Breast epithelium (tissue), 3 donors: Measurements from ENCODE around the gene ZNF443.

Experiments
- CTCF ChIP-seq, 3 donors: fragments of 450-650 bp; IDR thresholded peaks; one replicate each; pipeline ENCODE4 v1.5.1; 2016 to 2017; ENCODE audit warnings: antibody characterized with exemption in 3 of 3, mild to moderate bottlenecking in 3 of 3, moderate library complexity in 3 of 3
- POLR2AphosphoS5 ChIP-seq, 3 donors: sonication (generic); formaldehyde crosslinking; IDR thresholded peaks; one replicate each; pipeline ENCODE4 v1.6.1; 2017; ENCODE audit warnings: antibody characterized with exemption in 3 of 3

GRCh38 chr19:12481781-12482508 is 41.1 kb upstream of the ZNF443 start:
- no peak for TF ChIP-seq CTCF (IDR thresholded peaks at IDR 0.05)
- no peak for TF ChIP-seq POLR2AphosphoS5 (IDR thresholded peaks at IDR 0.05)
